GM12865 (cell line): ENCODE data around the gene FCN2.

Experiments used
- DNase-seq: peaks from one replicate; pipeline ENCODE4 v3.0.0; 2010; ENCODE audit warnings: low read depth
- H3K4me3 ChIP-seq: 2 replicates; pipeline ENCODE4 v1.5.1; 2011; ENCODE audit warnings: mild to moderate bottlenecking, low read depth, low read length, control low read depth
- CTCF ChIP-seq: IDR thresholded peaks from 2 replicates; pipeline ENCODE4 v1.5.1; 2011; ENCODE audit warnings: low read length, control low read depth, low read depth, inconsistent platforms; ENCODE audit not compliant: insufficient read depth; ENCODE audit errors: missing control alignments

FCN2 gene

GRCh38 chr9:134847752-134848432 lies 32.7 kb upstream of the FCN2 start:
- no peak for DNase-seq
- no peak for TF ChIP-seq CTCF
- H3K4me3 ChIP-seq = no peak overlapping the region

- TF ChIP-seq CTCF = no peak
- H3K4me3 ChIP-seq = no peak overlapping the region
- DNase-seq = no peak
These were observed 32.1 kb upstream of the FCN2 start for GRCh38 chr9:134848504-134848903.

- DNase-seq = no peak
- no peak overlapping the region for H3K4me3 ChIP-seq
- TF ChIP-seq CTCF = no peak
These were observed 30.0 kb upstream of the FCN2 start for GRCh38 chr9:134850611-134851010.

GRCh38 chr9:134851020-134851419 lies 29.6 kb upstream of the FCN2 start:
- TF ChIP-seq CTCF = no peak
- no peak overlapping the region for H3K4me3 ChIP-seq
- DNase-seq = no peak

- no peak for TF ChIP-seq CTCF
- DNase-seq = no peak
- H3K4me3 ChIP-seq = no peak overlapping the region
These were observed 27.5 kb upstream of the FCN2 start for GRCh38 chr9:134852906-134853654.

- no peak for TF ChIP-seq CTCF
- no peak overlapping the region for H3K4me3 ChIP-seq
- DNase-seq = no peak
These were observed 26.7 kb upstream of the FCN2 start for GRCh38 chr9:134853893-134854292.
